Astrocyte (in vitro differentiated cells and primary cell): ENCODE measurements around the gene OTUD3.

Source experiments
- CTCF ChIP-seq: IDR thresholded peaks from 2 replicates; pipeline ENCODE4 v1.5.1; 2011; ENCODE audit warnings: low read depth, mild to moderate bottlenecking, inconsistent platforms, low read length, moderate library complexity; ENCODE audit not compliant: insufficient read depth
- EZH2 ChIP-seq: IDR thresholded peaks from 2 replicates; pipeline ENCODE4 v1.6.1; 2012; ENCODE audit warnings: mild to moderate bottlenecking, low read length, inconsistent platforms; ENCODE audit not compliant: insufficient read depth

DNA sequence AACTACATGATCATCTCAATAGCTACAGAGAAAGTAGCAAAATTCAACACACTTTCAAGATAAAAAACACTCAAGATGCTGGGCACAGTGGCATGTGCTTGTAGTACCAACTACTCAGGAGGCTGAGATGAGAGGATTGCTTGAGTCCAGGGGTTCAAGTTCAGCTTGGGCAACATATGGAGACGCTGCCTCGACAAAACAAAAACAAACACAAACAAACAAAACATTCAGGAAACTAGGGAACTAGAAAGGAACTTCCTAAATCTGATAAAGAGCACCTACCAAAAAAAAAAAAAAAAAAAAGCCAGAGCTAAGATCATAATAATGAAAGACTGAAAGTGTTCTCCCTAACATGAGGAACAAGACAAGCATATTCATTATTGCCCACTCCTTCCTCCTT is 44.3 kb upstream of the OTUD3 start:
- no peak for TF ChIP-seq CTCF
- no peak for TF ChIP-seq EZH2
